ENCODE measurements around the gene FRRS1.

FRRS1 gene

DNA sequence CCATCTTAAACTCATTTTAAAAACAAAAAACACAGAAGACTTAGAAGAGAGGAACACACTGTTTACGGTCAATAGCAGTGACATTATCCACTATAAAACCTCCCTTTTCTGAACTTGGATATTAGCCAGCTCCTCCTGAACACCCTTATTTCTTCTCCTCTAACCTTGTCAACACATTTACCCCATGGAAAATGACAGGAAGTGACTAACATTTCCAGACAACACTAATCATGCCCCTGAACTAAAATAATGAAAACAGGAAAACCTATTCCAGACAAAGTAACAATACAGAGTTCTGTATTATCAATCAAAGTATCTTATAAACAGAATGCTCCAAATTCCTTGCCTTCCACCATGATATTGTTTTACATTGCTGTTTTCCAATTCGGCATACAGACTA, 75.3 kb downstream of the FRRS1 start:
- no peak overlapping the region for H3K4me3 ChIP-seq (ENCODE audit: low read depth, low read length)
- TF ChIP-seq, protein P1, sequence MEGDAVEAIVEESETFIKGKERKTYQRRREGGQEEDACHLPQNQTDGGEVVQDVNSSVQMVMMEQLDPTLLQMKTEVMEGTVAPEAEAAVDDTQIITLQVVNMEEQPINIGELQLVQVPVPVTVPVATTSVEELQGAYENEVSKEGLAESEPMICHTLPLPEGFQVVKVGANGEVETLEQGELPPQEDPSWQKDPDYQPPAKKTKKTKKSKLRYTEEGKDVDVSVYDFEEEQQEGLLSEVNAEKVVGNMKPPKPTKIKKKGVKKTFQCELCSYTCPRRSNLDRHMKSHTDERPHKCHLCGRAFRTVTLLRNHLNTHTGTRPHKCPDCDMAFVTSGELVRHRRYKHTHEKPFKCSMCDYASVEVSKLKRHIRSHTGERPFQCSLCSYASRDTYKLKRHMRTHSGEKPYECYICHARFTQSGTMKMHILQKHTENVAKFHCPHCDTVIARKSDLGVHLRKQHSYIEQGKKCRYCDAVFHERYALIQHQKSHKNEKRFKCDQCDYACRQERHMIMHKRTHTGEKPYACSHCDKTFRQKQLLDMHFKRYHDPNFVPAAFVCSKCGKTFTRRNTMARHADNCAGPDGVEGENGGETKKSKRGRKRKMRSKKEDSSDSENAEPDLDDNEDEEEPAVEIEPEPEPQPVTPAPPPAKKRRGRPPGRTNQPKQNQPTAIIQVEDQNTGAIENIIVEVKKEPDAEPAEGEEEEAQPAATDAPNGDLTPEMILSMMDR (IDR thresholded peaks at IDR 0.05; ENCODE audit: control insufficient read depth, extremely low read depth, insufficient read depth), result no peak
- no peak for DNase-seq (ENCODE audit: low read depth)

DNA sequence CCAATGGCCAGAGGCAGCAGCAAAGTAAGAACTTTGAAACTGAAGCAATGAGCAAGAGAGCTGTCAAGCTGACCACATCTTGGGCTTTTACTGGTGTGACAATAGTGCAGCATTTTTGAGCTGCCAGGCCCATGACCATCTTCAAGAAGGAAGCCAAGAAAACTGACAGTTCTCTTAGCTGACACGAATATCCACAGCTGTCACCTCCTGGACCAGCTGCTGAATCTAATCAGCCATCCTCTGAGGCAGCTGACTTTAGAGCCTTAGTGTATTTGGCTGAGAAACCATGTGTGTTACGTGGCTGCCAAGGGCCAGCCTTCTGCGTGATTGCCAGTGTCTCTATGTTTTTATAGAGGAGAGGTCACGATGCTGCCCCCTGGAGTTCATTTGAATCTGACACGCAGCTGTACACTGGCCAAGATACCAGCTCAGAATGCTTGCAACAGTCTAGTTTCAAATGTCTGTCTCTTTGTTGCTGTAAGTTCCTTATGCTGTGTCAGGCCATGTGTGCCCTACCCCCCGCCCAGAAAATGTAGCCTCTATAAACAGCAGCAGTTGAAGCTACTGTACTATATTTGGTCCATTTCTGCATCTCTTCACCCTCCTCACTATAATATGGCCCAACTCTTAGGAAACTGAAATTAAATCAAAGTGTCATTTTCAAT, 80.8 kb downstream of the FRRS1 start:
- DNase-seq (ENCODE audit: low read depth), result peak; percentile 64
- TF ChIP-seq, protein P1 (IDR thresholded peaks at IDR 0.05; ENCODE audit: control insufficient read depth, extremely low read depth, insufficient read depth), result peak; percentile 75
- no peak overlapping the region for H3K4me3 ChIP-seq (ENCODE audit: low read depth, low read length)

DNA sequence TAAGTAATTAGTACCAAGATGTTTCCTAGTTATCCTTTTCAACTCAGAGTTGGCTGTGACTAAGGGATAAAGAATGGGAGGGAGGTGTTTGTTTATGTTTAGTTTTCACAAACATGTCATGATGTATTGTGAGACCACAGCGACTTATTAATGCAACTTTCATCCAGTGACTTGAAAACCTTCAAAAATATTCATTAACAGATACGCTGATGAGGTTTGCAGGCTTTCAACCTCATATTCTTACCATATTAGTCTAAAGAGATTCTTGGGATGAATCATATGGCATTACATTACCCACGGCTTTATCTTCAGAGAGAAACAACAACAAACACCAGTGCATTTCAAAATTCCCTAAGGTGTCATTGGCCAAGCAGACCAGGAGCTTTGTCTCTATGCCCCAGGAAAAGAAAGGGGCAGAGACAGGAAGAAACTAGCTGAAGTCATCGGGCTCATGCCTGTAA, 84.1 kb downstream of the FRRS1 start:
- DNase-seq (ENCODE audit: low read depth), result no peak
- TF ChIP-seq, protein P1 (IDR thresholded peaks at IDR 0.05; ENCODE audit: control insufficient read depth, extremely low read depth, insufficient read depth), result no peak
- H3K4me3 ChIP-seq (ENCODE audit: low read depth, low read length), result no peak overlapping the region

DNA sequence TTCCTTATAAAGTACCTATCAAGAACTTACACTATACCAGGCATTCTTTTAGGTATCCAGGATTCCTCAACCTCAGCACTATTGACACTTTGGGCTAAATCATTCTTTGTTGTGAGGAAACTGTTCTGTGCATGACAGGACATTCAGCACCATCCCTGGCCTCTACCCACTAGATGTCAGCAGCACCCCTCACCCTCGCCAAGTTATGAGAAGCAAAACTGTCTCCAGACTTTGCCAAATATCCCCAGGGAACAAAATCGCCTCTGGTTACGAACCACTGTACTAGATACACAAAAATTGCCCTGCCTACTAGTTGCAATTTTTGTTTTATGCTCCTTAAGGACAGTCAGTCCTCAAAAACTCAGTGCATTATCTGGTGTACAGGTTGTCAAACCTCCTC, 84.9 kb downstream of the FRRS1 start:
- TF ChIP-seq, protein P1 (IDR thresholded peaks at IDR 0.05; ENCODE audit: control insufficient read depth, extremely low read depth, insufficient read depth), result peak; percentile 30
- DNase-seq (ENCODE audit: low read depth), result no peak

DNA sequence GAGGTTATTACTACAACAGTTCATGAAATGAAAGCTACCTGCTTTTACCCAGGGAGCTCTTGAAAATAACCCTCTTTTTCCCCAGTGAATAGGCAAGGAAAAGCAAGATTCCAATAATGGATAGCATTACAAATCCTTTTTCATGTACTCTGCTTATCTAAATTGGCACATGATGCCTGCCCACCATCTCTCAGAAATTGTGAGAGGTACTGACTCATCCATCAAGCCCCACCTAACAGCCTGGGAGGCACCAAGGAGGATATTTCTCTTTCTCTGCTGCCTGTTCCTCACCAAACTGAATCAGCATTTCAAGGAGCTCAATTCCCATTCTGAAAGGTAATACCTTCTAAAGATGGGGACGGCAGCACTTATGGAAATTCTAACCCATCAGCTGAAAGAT, 86.2 kb downstream of the FRRS1 start:
- no peak overlapping the region for H3K4me3 ChIP-seq (ENCODE audit: low read depth, low read length)
- no peak for DNase-seq (ENCODE audit: low read depth)
- TF ChIP-seq, protein P1 (IDR thresholded peaks at IDR 0.05; ENCODE audit: control insufficient read depth, extremely low read depth, insufficient read depth), result no peak

More for the DNA sequence above, 84.9 kb downstream of the FRRS1 start:
- no peak overlapping the region for H3K4me3 ChIP-seq (ENCODE audit: low read depth, low read length)

DNA sequence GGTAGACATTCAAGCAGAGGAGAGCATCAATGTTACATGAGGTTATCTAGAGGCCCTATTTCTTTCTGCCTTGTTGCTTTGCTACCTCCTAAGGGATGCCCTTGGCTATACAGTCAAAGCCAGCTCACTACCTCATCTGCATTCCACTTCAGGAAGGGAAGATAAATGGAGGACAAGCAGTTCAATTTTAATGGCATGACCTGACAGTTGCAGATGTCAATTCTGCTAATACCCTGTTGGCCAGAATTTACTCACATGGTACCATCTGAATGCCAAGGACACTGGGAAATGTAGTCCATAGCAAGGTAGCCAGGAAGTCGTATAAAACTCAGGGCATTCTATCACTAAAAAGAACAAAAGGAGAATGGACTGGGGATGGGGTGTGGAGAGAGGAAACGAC, 89.0 kb downstream of the FRRS1 start:
- no peak for DNase-seq (ENCODE audit: low read depth)
- H3K4me3 ChIP-seq (ENCODE audit: low read depth, low read length), result no peak overlapping the region
- TF ChIP-seq, protein P1 (IDR thresholded peaks at IDR 0.05; ENCODE audit: control insufficient read depth, extremely low read depth, insufficient read depth), result no peak

DNA sequence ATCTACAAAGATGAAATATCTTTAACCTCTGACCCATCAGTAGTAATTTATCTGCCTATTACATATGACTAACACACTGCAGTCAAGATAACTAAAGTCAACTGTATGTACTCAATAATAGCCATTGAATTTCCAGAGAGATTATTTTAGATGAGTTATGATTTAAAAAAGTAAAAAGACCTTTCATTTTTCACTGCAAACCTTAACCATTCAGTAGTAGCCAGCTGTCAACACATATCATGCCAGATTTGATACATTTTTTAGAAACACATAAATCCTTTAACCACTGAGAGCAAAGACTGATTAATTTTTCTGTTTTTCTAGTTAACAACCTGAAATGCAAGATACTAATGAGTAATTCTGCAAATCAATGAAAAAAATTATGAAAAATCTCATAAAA, 89.6 kb downstream of the FRRS1 start:
- TF ChIP-seq, protein P1 (IDR thresholded peaks at IDR 0.05; ENCODE audit: control insufficient read depth, extremely low read depth, insufficient read depth), result no peak
- DNase-seq (ENCODE audit: low read depth), result no peak
- no peak overlapping the region for H3K4me3 ChIP-seq (ENCODE audit: low read depth, low read length)

Measured in LNCaP clone FGC (cell line).